Left lung (tissue), 10 donors: Measurements from ENCODE around the gene UNC5A. TPM values are rescaled to one million over a fixed set of nuclear protein-coding genes. Genes with fewer than 3 reads are reported as not detected.

Experiments used
- ATAC-seq: fragments of 200-7000 bp; cut with Tn5 transposase; one replicate; pipeline ENCODE4 v1.9.1; 2020; ENCODE audit warnings: moderate library complexity
- DNase-seq, 4 donors: peaks; one replicate each; pipeline ENCODE4 v3.0.0-alpha.2; 2013 to 2020
- H3K27ac ChIP-seq, 2 donors: fragments of 200-600 bp; sonication (generic) in 1 of 2; one replicate each; pipeline versions ENCODE4 v1.5.0 to v1.8.0; 2020 to 2021
- H3K27me3 ChIP-seq, 2 donors: fragments of 200-600 bp; sonication (generic) in 1 of 2; one replicate each; pipeline versions ENCODE4 v1.5.0 to v1.8.0; 2020 to 2021
- H3K36me3 ChIP-seq, 2 donors: fragments of 200-600 bp; sonication (generic) in 1 of 2; one replicate each; pipeline versions ENCODE4 v1.5.0 to v1.8.0; 2020 to 2021
- H3K4me1 ChIP-seq, 2 donors: fragments of 200-600 bp; one replicate each; pipeline ENCODE4 v1.8.0; 2021
- H3K4me3 ChIP-seq, 2 donors: fragments of 200-600 bp; sonication (generic) in 1 of 2; one replicate each; pipeline versions ENCODE4 v1.5.0 to v1.8.0; 2020 to 2021; ENCODE audit warnings: mild to moderate bottlenecking in 1 of 2
- H3K9me3 ChIP-seq, 2 donors: fragments of 200-600 bp; sonication (generic) in 1 of 2; one replicate each; pipeline versions ENCODE4 v1.5.0 to v1.8.0; 2020 to 2021
- CTCF ChIP-seq, 2 donors: fragments of 200-600 bp; sonication (generic) in 1 of 2; IDR thresholded peaks; one replicate each; pipeline versions ENCODE4 v1.5.0 to v1.8.0; 2021; ENCODE audit warnings: antibody characterized with exemption in 2 of 2
- intact Hi-C, 2 donors: fragments of 100-400 bp; cut with DNase I; formaldehyde crosslinking; loops; one replicate each; pipeline versions ENCODE4 v1.11.2 to v1.14.2; 2022
- polyA plus RNA-seq, 6 donors: library from polyadenylated mRNA; unstranded; fragments of 120-200 nt; gene quantifications; one replicate each; pipeline ENCODE4 v1.2.1, GENCODE V29; 2013; ENCODE audit not compliant: insufficient read length in 6 of 6
- total RNA-seq, 2 donors: library from RNA; stranded (reverse); fragmentation: NEBNext Ultra II Directional; extraction: Animal tissue kit (Norgen Biotek cat#: 25700); gene quantifications; one replicate each; pipeline ENCODE4 v1.2.1, GENCODE V29; 2021
- donor health status: DM: no; HTN: yes; CAD: no.
- donor health status: DM: no; HTN: no; CAD: no.

The UNC5A gene
- total and polyA plus RNA-seq, 8 donors: 0.24 to 1.6 (median 1.0) TPM; not detected in 1

GRCh38 chr5:176800024-176800423, 10.3 kb upstream of the UNC5A start:
- no peak for ATAC-seq
- no peak for DNase-seq
- intact Hi-C loops: no loop called here
- Histone ChIP-seq H3K4me3 (no peak overlapping the region), H3K4me1 (no peaks in the 10 kb centered on the region), H3K9me3 (no peaks in the 10 kb centered on the region), H3K27ac (no peak overlapping the region), H3K36me3 (no peaks in the 10 kb centered on the region), H3K27me3 (peaks cover 0 to 72% of the 10 kb centered on the region in 2 donors)
- no peak for TF ChIP-seq CTCF (IDR thresholded peaks at IDR 0.05)

- no peaks in the 10 kb centered on the region for H3K9me3 ChIP-seq
- no peak overlapping the region for H3K4me3 ChIP-seq
- no peak overlapping the region for H3K27ac ChIP-seq
- TF ChIP-seq CTCF (IDR thresholded peaks at IDR 0.05): no peak
- H3K4me1 ChIP-seq: no peaks in the 10 kb centered on the region
- H3K36me3 ChIP-seq: no peaks in the 10 kb centered on the region
- peaks cover 0 to 68% of the 10 kb centered on the region in 2 donors for H3K27me3 ChIP-seq
- no peak for ATAC-seq
- intact Hi-C loops: no loop called here
- no peak for DNase-seq
Measured at GRCh38 chr5:176802116-176802784, 8.1 kb upstream of the UNC5A start.

GRCh38 chr5:176803068-176803942, 7.1 kb upstream of the UNC5A start:
- DNase-seq (no peak), ATAC-seq (no peak)
- no peaks in the 10 kb centered on the region for H3K9me3 ChIP-seq
- no peaks in the 10 kb centered on the region for H3K36me3 ChIP-seq
- intact Hi-C loops: no loop called here
- H3K27ac ChIP-seq: no peak overlapping the region
- no peaks in the 10 kb centered on the region for H3K4me1 ChIP-seq
- no peak overlapping the region for H3K4me3 ChIP-seq
- peaks cover 0 to 68% of the 10 kb centered on the region in 2 donors for H3K27me3 ChIP-seq
- no peak for TF ChIP-seq CTCF (IDR thresholded peaks at IDR 0.05)

GRCh38 chr5:176803943-176804498, 6.3 kb upstream of the UNC5A start:
- Histone ChIP-seq H3K27me3 (peaks cover 0 to 68% of the 10 kb centered on the region in 2 donors), H3K4me1 (no peaks in the 10 kb centered on the region), H3K4me3 (no peak overlapping the region), H3K27ac (no peak overlapping the region), H3K9me3 (no peaks in the 10 kb centered on the region), H3K36me3 (no peaks in the 10 kb centered on the region)
- no peak for ATAC-seq
- DNase-seq: peak in 1 of 4 donors; percentile 27
- TF ChIP-seq CTCF (IDR thresholded peaks at IDR 0.05): no peak
- intact Hi-C loops: no loop called here

- Histone ChIP-seq H3K9me3 (no peaks in the 10 kb centered on the region), H3K4me3 (no peak overlapping the region), H3K27me3 (peaks cover 16 to 86% of the 10 kb centered on the region in 2 donors), H3K27ac (no peak overlapping the region), H3K4me1 (peaks cover 0 to 16% of the 10 kb centered on the region in 2 donors), H3K36me3 (no peaks in the 10 kb centered on the region)
- ATAC-seq (no peak), DNase-seq (no peak)
- intact Hi-C loops: no loop called here
- no peak for TF ChIP-seq CTCF (IDR thresholded peaks at IDR 0.05)
Measured at GRCh38 chr5:176806137-176806536, 4.2 kb upstream of the UNC5A start.
